ENCODE results near the gene FSHR.

The FSHR gene

GRCh38 chr2:48915227-48915626 is 239.1 kb downstream of the FSHR start:
- intact Hi-C loops (cut with DNase I; ENCODE audit: low total_unique reads): no loop called here

GRCh38 chr2:48914477-48915089 is 239.7 kb downstream of the FSHR start:
- Histone ChIP-seq H3K36me3 (no peaks in the 10 kb centered on the region), H3K4me3 (no peak overlapping the region), H3K27me3 (no peaks in the 10 kb centered on the region), H3K9me3 (no peaks in the 10 kb centered on the region), H3K27ac (no peak overlapping the region), H3K4me1 (no peaks in the 10 kb centered on the region)
- TF ChIP-seq, protein P1, sequence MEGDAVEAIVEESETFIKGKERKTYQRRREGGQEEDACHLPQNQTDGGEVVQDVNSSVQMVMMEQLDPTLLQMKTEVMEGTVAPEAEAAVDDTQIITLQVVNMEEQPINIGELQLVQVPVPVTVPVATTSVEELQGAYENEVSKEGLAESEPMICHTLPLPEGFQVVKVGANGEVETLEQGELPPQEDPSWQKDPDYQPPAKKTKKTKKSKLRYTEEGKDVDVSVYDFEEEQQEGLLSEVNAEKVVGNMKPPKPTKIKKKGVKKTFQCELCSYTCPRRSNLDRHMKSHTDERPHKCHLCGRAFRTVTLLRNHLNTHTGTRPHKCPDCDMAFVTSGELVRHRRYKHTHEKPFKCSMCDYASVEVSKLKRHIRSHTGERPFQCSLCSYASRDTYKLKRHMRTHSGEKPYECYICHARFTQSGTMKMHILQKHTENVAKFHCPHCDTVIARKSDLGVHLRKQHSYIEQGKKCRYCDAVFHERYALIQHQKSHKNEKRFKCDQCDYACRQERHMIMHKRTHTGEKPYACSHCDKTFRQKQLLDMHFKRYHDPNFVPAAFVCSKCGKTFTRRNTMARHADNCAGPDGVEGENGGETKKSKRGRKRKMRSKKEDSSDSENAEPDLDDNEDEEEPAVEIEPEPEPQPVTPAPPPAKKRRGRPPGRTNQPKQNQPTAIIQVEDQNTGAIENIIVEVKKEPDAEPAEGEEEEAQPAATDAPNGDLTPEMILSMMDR (IDR thresholded peaks at IDR 0.05): no peak
- DNase-seq: no peak
- intact Hi-C loops (cut with DNase I; ENCODE audit: low total_unique reads): no loop called here

More at GRCh38 chr2:48915227-48915626, 239.1 kb downstream of the FSHR start:
- Histone ChIP-seq H3K36me3 (no peaks in the 10 kb centered on the region), H3K27me3 (no peaks in the 10 kb centered on the region), H3K27ac (no peak overlapping the region), H3K9me3 (peaks cover 0 to under 1% (median 0%) of the 10 kb centered on the region in 3 donors), H3K4me1 (no peaks in the 10 kb centered on the region), H3K4me3 (no peak overlapping the region)
- DNase-seq: no peak
- TF ChIP-seq, protein P1 (IDR thresholded peaks at IDR 0.05): no peak
